Gastrocnemius medialis (tissue), 4 donors: ENCODE results near the gene SYMPK. TPM values are rescaled to one million over a fixed set of nuclear protein-coding genes. Genes with fewer than 3 reads are reported as not detected.

Experiments
- ATAC-seq, 2 donors: fragments of 150-250 bp; one replicate each; pipeline ENCODE4 v1.9.1; 2016
- DNase-seq, 2 donors: peaks; one replicate each; pipeline ENCODE4 v3.0.0-alpha.2; 2019
- H3K27ac ChIP-seq, 4 donors: fragments of 200-600 bp; sonication (generic); 1 replicate in 1 of 4; 2 replicates in 3 of 4; pipeline ENCODE4 v1.5.1; 2016 to 2018; ENCODE audit warnings: mild to moderate bottlenecking in 2 of 4, moderate library complexity in 1 of 4
- H3K27me3 ChIP-seq, 3 donors: fragments of 200-600 bp; sonication (generic) in 2 of 3; 1 replicate in 1 of 3; 2 replicates in 2 of 3; pipeline versions ENCODE4 v1.5.1 to v1.6.0; 2016 to 2019; ENCODE audit warnings: mild to moderate bottlenecking in 1 of 3, moderate library complexity in 1 of 3
- H3K36me3 ChIP-seq, 2 donors: fragments of 200-600 bp; sonication (generic) in 1 of 2; one replicate each; pipeline ENCODE4 v1.5.1; 2017 to 2018
- H3K4me1 ChIP-seq, 2 donors: fragments of 200-600 bp; sonication (generic) in 1 of 2; one replicate each; pipeline ENCODE4 v1.5.1; 2016 to 2017; ENCODE audit warnings: mild to moderate bottlenecking in 2 of 2
- H3K4me3 ChIP-seq, 4 donors: fragments of 200-600 bp; sonication (generic) in 3 of 4; 1 replicate in 1 of 4; 2 replicates in 3 of 4; pipeline ENCODE4 v1.5.1; 2016 to 2019; ENCODE audit warnings: mild to moderate bottlenecking in 2 of 4
- H3K9me3 ChIP-seq, 3 donors: fragments of 200-600 bp; sonication (generic) in 2 of 3; 1 replicate in 1 of 3; 2 replicates in 2 of 3; pipeline ENCODE4 v1.5.1; 2016 to 2019
- POLR2A ChIP-seq, 2 donors: fragments of 450-650 bp; IDR thresholded peaks; one replicate each; pipeline ENCODE4 v1.6.1; 2017; ENCODE audit warnings: antibody characterized with exemption in 2 of 2, mild to moderate bottlenecking in 2 of 2, moderate library complexity in 2 of 2
- in situ Hi-C, 4 donors: fragments of 200-750 bp; cut with MboI; loops; one replicate each; pipeline versions ENCODE4 v1.15.0 to v1.8.0; 2017; ENCODE audit warnings: low sequenced_read_pairs in 4 of 4
- intact Hi-C: fragments of 100-400 bp; cut with DNase I; formaldehyde crosslinking; loops from one replicate; pipeline ENCODE4 v1.15.1; 2023; ENCODE audit warnings: low total_unique reads
- total RNA-seq, 4 donors: library from RNA; depleted of rRNA; stranded (reverse); fragments of >200 nt; gene quantifications; one replicate each; pipeline versions ENCODE4 v1.1.0 to v1.2.3, GENCODE V29; 2016
- TF ChIP-seq, protein P1 (sequence below), 5 experiments: fragments of 450-650 bp in 3 of 5; fragments of 200-600 bp in 2 of 5; sonication (generic) in 2 of 5; IDR thresholded peaks in 4 of 5; conservative IDR thresholded peaks in 1 of 5; 1 replicate in 4 of 5; 2 replicates in 1 of 5; pipeline ENCODE4 v1.5.1; 2016 to 2019; ENCODE audit warnings: antibody characterized with exemption in 5 of 5, mild to moderate bottlenecking in 3 of 5, moderate library complexity in 3 of 5

Gene SYMPK
- total RNA-seq, 4 donors from 2014 or later: 14.1 to 64.6 (median 34.9) TPM

DNA sequence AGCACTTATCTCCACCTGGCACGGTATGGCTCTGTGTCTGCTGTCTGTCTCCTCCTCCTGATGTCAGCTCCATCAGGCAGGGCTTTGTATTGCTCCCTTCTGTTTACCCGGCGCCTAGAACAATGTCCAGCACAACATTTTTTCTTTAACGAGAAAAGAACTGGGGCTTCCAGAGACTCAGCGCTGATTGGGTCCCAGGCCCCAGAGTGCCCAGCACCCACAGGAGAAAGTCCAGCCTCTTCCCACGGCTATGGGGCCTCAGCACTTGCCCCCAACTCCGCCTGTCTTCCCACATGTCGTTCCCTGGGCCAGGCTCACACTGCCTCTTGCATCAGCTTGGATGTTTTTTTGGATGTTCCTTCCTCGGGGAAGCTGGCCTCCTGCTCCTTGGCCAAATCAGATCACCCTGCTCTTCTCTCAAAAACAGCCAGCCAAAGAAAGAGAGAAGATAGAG lies 32.6 kb upstream of the SYMPK start:
- ATAC-seq (no peak), DNase-seq (no peak)
- Histone ChIP-seq H3K27me3 (no peaks in the 10 kb centered on the region), H3K36me3 (peaks cover 0 to 33% of the 10 kb centered on the region in 2 donors), H3K4me1 (no peaks in the 10 kb centered on the region), H3K4me3 (no peak overlapping the region), H3K27ac (no peak overlapping the region), H3K9me3 (no peaks in the 10 kb centered on the region)
- in situ Hi-C loops (no loop called here), intact Hi-C loops (no loop called here)
- no peak for TF ChIP-seq POLR2A (IDR thresholded peaks at IDR 0.05)
- TF ChIP-seq, protein P1, sequence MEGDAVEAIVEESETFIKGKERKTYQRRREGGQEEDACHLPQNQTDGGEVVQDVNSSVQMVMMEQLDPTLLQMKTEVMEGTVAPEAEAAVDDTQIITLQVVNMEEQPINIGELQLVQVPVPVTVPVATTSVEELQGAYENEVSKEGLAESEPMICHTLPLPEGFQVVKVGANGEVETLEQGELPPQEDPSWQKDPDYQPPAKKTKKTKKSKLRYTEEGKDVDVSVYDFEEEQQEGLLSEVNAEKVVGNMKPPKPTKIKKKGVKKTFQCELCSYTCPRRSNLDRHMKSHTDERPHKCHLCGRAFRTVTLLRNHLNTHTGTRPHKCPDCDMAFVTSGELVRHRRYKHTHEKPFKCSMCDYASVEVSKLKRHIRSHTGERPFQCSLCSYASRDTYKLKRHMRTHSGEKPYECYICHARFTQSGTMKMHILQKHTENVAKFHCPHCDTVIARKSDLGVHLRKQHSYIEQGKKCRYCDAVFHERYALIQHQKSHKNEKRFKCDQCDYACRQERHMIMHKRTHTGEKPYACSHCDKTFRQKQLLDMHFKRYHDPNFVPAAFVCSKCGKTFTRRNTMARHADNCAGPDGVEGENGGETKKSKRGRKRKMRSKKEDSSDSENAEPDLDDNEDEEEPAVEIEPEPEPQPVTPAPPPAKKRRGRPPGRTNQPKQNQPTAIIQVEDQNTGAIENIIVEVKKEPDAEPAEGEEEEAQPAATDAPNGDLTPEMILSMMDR (IDR thresholded peaks at IDR 0.05 in 4 of 5, conservative IDR thresholded peaks at IDR 0.05 in 1 of 5): no peak

DNA sequence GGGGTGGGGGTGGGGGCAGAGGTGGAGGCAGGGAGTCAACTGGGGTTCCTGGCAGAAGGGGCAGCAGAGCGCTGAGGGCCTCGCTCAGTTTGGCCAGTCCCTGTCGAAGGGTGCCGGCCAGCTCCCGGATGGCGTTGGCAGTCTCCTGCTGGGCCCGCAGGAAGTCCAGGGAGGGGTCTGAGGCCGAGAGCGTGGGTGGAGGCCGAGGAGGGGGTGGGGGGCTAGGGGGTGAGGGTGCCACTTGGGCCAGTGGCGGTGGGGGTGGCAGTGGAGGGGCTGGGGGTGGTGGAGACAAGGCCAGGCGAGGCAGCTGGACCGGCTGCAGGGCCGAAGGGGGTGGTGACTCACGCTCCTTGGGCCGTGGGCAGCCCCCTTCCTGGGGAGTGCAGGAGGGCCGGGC lies 27.9 kb upstream of the SYMPK start:
- Histone ChIP-seq H3K9me3 (no peaks in the 10 kb centered on the region), H3K27ac (no peak overlapping the region), H3K36me3 (peaks cover 0 to 3% of the 10 kb centered on the region in 2 donors), H3K4me3 (no peak overlapping the region), H3K27me3 (no peaks in the 10 kb centered on the region), H3K4me1 (peaks cover 5 to 6% of the 10 kb centered on the region in 2 donors)
- intact Hi-C loops: no loop called here
- DNase-seq: no peak
- TF ChIP-seq, protein P1 (IDR thresholded peaks at IDR 0.05 in 4 of 5, conservative IDR thresholded peaks at IDR 0.05 in 1 of 5): no peak
- no peak for TF ChIP-seq POLR2A (IDR thresholded peaks at IDR 0.05)
- no peak for ATAC-seq
- in situ Hi-C loops: no loop called here

DNA sequence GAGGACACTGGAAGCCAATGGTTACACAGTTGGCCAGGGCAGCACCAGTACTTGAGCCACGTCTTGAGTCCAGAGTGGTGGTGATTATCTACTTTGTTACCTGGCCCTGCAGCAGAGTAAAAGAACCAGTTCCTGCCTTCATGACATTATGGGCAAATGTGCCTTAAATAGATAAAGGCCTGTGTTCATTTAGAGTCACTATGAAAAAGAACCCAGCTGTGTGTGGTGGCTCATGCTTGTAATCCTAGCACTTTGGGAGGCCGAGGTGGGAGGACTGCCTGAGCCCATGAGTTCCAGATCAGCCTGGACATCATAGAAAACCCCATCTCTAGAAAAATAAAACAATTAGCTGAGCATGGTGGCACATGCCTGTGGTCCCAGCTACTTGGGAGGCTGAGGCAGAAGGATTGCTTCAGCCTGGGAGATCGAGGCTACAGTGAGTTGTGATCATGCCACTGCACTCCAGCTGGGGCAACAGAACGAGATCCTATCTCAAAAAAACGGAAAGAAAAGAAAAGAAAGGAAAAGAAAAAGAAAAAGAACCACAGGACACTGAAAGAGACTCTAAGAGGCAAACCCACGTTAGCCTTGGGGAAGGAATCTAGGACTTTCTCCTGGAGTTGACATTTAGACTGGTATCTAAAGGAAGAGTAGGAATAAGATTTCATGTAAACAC lies 26.4 kb upstream of the SYMPK start:
- DNase-seq (no peak), ATAC-seq (no peak)
- no peaks in the 10 kb centered on the region for H3K9me3 ChIP-seq
- no peak overlapping the region for H3K4me3 ChIP-seq
- no peak overlapping the region for H3K27ac ChIP-seq
- H3K4me1 ChIP-seq: peaks cover 15% of the 10 kb centered on the region in 2 donors
- intact Hi-C loops (loop anchor here (5.0 kb wide), 1 partner anchor 122 kb away; the partner anchor contains the start of gene SIX5), in situ Hi-C loops (no loop called here)
- no peaks in the 10 kb centered on the region for H3K27me3 ChIP-seq
- H3K36me3 ChIP-seq: no peaks in the 10 kb centered on the region
- TF ChIP-seq, protein P1 (IDR thresholded peaks at IDR 0.05 in 4 of 5, conservative IDR thresholded peaks at IDR 0.05 in 1 of 5): no peak
- no peak for TF ChIP-seq POLR2A (IDR thresholded peaks at IDR 0.05)

DNA sequence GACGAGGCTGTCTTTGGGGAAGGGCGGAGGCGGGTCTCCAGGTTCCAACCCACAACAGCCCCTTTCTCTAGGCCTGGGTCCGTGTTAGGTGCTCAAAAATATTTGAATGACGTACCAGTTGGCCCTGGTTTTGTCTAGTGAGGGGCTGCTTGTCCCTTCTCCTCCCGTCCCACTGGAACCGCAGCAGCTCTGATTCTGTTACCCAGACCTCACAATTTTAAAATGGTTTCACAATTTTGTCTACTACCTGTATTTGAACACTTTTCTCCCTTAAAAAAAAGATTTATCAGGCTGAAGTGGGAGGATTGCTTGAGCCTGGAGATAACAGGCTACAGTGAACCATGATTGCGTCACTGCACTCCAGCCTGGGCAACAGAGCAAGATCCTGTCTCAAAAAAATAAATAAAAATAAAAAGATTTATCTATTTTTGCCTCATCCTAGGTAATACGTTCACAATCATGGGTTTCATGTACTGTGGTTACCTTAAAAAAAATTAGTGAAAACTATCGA lies 24.3 kb upstream of the SYMPK start:
- intact Hi-C loops: loop anchor here (2.0 to 5.0 kb wide), 2 partner anchors 70 to 120 kb away; partner anchors contain the start of gene SIX5
- DNase-seq (no peak), ATAC-seq (no peak)
- H3K4me1 ChIP-seq: peaks cover 34 to 36% of the 10 kb centered on the region in 2 donors
- H3K27me3 ChIP-seq: no peaks in the 10 kb centered on the region
- TF ChIP-seq POLR2A (IDR thresholded peaks at IDR 0.05): no peak
- TF ChIP-seq, protein P1 (IDR thresholded peaks at IDR 0.05 in 4 of 5, conservative IDR thresholded peaks at IDR 0.05 in 1 of 5): no peak
- H3K36me3 ChIP-seq: peaks cover 0 to 6% of the 10 kb centered on the region in 2 donors
- in situ Hi-C loops: no loop called here
- H3K4me3 ChIP-seq: peak overlapping the region; percentile 63 to 84 (median 66)
- H3K9me3 ChIP-seq: no peaks in the 10 kb centered on the region
- peak overlapping the region; percentile 86 to 95 (median 92) for H3K27ac ChIP-seq
